Measurements from ENCODE around the gene MUCL3.

MUCL3 gene

DNA sequence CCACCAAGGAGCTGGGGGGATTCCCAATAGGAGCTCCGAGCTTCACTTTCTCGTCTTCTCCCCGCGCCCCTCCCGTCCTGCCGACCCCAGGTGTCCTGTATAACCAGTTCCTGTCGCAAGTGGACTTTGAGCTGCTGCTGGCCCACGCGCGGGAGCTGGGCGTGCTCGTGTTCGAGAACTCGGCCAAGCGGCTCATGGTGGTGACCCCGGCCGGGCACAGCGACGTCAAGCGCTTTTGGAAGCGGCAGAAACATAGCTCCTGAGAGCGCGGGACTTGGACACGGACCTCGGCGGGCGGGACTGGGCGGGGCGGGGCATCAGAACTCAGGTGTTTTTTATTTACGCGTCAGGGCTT lies 27.1 kb upstream of the MUCL3 start:
- DNase-seq (ENCODE audit: insufficient read length, low spot score): no peak
- TF ChIP-seq, protein P1, sequence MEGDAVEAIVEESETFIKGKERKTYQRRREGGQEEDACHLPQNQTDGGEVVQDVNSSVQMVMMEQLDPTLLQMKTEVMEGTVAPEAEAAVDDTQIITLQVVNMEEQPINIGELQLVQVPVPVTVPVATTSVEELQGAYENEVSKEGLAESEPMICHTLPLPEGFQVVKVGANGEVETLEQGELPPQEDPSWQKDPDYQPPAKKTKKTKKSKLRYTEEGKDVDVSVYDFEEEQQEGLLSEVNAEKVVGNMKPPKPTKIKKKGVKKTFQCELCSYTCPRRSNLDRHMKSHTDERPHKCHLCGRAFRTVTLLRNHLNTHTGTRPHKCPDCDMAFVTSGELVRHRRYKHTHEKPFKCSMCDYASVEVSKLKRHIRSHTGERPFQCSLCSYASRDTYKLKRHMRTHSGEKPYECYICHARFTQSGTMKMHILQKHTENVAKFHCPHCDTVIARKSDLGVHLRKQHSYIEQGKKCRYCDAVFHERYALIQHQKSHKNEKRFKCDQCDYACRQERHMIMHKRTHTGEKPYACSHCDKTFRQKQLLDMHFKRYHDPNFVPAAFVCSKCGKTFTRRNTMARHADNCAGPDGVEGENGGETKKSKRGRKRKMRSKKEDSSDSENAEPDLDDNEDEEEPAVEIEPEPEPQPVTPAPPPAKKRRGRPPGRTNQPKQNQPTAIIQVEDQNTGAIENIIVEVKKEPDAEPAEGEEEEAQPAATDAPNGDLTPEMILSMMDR (IDR thresholded peaks at IDR 0.05; ENCODE audit: insufficient read depth, missing control alignments): no peak
- FAIRE-seq: no peak

DNA sequence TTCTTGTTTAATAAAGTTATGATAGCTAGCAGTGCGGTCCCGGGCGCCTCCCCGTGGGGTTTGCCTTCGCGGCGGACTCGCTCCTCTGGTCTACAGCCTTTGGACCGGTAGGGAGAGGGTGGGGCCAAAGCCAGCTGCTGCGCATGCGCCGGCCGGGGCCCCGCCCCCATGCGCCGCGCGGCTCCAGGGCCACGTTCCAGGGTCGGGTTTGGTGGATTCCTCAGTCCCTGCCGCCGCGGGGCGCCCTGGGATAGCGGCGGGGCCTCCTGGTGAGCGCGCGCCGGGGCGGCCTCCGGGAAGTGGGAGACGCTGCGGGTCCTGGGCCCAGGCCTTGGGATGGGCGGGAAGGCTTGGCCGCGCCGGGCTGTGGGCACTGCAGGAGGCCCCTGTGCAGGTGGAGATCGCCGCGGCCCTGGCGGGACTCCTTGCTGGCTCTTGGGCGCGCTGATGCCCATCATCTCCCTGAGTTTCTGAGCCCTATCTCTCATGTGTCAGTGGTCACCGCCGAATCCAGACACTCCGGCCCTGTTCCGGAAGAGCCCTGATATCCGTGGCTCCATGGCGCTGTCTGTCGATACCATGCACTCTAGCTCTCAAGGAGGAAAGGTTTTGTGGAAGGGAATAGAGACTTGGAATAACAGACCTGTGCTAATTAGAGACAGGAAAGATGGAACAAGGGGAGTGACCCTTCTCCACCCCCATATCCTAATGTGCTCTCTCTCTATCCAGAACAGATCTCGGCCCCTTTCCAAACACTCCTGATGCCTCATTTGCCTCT lies 26.5 kb upstream of the MUCL3 start, which contains the start of gene VARS2:
Gene VARS2, plus strand, starts transcription at position 163 of the 778 bp plus-strand sequence. Its CDS starts 599 bp downstream, at position 762.
- TF ChIP-seq, protein P1 (IDR thresholded peaks at IDR 0.05; ENCODE audit: insufficient read depth, missing control alignments): peak; percentile 28
- no peak for FAIRE-seq
- peak; percentile 100 for DNase-seq (ENCODE audit: insufficient read length, low spot score)

DNA sequence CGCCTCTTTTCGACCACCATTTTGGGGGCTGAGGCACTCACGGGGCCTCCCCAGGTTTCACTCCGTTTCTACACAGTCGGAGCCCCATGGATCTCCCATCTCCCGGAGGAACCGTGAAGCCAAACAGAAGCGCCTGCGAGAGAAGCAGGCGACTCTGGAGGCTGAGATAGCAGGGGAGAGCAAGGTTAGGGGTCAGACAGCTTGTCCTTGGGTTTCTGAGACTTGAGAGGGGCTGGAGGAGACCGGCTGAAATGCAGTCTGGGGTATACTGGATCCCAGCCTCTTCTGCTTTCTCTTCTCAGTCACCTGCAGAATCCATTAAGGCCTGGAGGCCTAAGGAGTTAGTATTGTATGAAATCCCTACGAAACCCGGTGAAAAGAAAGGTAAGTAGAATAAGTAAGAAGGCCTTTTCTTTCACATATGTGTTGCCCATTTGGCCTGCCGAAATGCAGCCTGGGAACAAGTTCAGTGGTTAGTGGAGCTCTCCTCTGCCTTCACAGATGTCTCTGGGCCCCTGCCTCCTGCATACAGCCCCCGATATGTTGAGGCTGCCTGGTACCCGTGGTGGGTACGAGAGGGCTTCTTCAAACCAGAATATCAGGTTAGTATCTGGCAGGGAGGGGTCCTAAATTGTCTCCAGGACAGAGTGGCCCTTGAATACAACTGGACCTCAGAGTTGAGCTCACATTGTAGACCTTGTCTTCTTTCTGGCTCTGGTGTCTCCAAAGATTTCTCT lies 25.8 kb upstream of the MUCL3 start:
- DNase-seq (ENCODE audit: insufficient read length, low spot score) (no peak), FAIRE-seq (no peak)
- TF ChIP-seq, protein P1 (IDR thresholded peaks at IDR 0.05; ENCODE audit: insufficient read depth, missing control alignments): no peak

DNA sequence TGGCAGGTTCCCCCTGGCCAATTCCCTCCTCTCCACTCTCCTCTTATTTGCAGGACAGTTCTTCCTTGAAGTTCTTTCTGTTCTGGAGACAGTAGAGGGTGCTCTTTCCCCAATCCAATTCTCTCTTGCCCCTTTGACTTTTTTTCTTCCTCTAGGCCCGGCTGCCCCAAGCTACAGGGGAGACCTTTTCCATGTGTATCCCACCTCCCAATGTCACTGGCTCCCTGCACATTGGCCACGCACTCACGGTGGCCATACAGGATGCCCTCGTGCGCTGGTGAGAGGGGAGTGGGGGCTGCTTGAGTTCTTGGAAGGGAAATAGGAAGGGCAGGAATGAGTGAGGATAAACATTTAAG lies 25.2 kb upstream of the MUCL3 start:
- DNase-seq (ENCODE audit: insufficient read length, low spot score) (peak; percentile 68), FAIRE-seq (no peak)
- TF ChIP-seq, protein P1 (IDR thresholded peaks at IDR 0.05; ENCODE audit: insufficient read depth, missing control alignments): peak; percentile 71

DNA sequence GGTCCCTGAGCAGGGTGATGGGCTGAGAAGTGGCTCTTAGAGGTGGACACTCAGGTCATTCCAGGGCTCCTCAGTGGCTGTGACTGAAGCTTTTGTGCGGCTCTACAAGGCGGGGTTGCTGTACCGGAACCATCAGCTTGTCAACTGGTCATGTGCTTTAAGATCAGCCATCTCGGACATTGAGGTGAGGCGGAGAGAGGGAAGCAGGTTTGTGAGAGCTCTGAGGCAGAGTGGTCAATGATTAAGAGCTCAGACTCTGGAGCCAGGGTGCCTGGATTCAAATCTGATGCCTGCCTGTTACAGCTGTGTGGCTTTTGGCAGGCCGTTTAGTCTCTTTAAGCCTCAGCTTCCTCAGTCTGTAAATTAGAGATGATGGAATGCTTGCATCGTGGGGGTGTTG lies 23.7 kb upstream of the MUCL3 start:
- TF ChIP-seq, protein P1 (IDR thresholded peaks at IDR 0.05; ENCODE audit: insufficient read depth, missing control alignments): no peak
- FAIRE-seq: no peak
- DNase-seq (ENCODE audit: insufficient read length, low spot score): no peak

DNA sequence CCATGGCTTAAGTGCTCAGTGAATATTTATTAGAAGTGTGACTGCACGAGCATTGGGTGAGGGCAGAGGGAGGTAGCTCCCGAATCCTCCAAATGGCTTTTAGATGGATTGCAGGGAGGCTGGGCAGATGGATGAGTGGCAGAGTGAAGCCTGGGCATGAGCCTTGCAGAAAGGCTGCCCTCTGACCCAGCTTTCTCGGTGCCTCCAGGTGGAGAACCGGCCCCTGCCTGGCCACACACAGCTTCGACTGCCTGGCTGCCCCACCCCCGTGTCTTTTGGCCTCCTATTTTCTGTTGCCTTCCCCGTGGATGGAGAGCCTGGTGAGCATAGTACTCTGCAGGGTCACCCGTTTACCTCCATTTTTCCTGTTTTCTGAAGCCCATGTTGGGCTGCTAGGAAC lies 23.3 kb upstream of the MUCL3 start:
- FAIRE-seq (no peak), DNase-seq (ENCODE audit: insufficient read length, low spot score) (no peak)
- TF ChIP-seq, protein P1 (IDR thresholded peaks at IDR 0.05; ENCODE audit: insufficient read depth, missing control alignments): no peak

DNA sequence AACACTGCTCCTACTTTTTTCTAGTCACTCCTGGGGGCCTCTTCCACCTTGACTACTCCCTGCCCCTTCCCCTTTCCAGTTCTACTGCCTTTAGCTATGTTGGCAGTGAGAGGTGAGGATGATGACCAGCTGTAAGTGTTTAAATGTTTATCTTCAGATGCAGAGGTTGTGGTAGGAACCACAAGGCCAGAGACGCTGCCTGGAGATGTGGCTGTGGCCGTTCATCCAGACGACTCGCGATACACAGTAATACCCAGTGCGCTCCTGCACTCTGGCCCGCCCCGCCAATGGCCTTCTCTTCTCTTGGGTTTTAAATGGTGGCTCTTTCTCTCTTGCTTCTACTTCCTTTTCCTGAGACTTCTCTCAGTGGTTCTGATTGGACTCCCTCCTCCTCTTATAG lies 22.1 kb upstream of the MUCL3 start:
- TF ChIP-seq, protein P1 (IDR thresholded peaks at IDR 0.05; ENCODE audit: insufficient read depth, missing control alignments): no peak
- DNase-seq (ENCODE audit: insufficient read length, low spot score) (no peak), FAIRE-seq (no peak)
